Loucy (cell line): ENCODE measurements around the gene C19orf25.

ENCODE experiments used
- H2AFZ ChIP-seq: fragments of 200-600 bp; sonication (generic); 2 replicates; pipeline ENCODE4 v1.6.0; 2016; ENCODE audit warnings: antibody characterized with exemption, mild to moderate bottlenecking, low read length, moderate library complexity
- H3F3A ChIP-seq: fragments of 200-600 bp; 2 replicates; pipeline ENCODE4 v1.6.0; 2016; ENCODE audit warnings: antibody characterized with exemption, low read depth, mild to moderate bottlenecking
- H3K27me3 ChIP-seq: fragments of 200-600 bp; sonication (generic); 2 replicates; pipeline ENCODE4 v1.6.1; 2014; ENCODE audit warnings: low read length, mild to moderate bottlenecking; ENCODE audit not compliant: insufficient read depth, poor library complexity, severe bottlenecking
- H3K36me3 ChIP-seq: fragments of 200-600 bp; sonication (generic); 2 replicates; pipeline ENCODE4 v1.6.1; 2016; ENCODE audit warnings: low read length; ENCODE audit not compliant: insufficient read depth
- H3K4me1 ChIP-seq: fragments of 200-600 bp; sonication (generic); 2 replicates; pipeline ENCODE4 v1.5.1; 2014; ENCODE audit warnings: low read length, mild to moderate bottlenecking; ENCODE audit not compliant: insufficient read depth, poor library complexity, severe bottlenecking
- H3K4me2 ChIP-seq: fragments of 200-600 bp; sonication (generic); 2 replicates; pipeline ENCODE4 v1.6.0; 2014; ENCODE audit warnings: antibody characterized with exemption, low read length, low read depth, mild to moderate bottlenecking; ENCODE audit not compliant: poor library complexity, severe bottlenecking
- H3K4me3 ChIP-seq: fragments of 200-600 bp; sonication (generic); 2 replicates; pipeline ENCODE4 v1.5.1; 2014; ENCODE audit warnings: low read length, mild to moderate bottlenecking, mixed read lengths; ENCODE audit not compliant: poor library complexity, severe bottlenecking
- H3K79me2 ChIP-seq: fragments of 200-600 bp; sonication (generic); 2 replicates; pipeline ENCODE4 v1.6.1; 2014; ENCODE audit warnings: low read length; ENCODE audit not compliant: insufficient read depth
- H3K9ac ChIP-seq: fragments of 200-600 bp; sonication (generic); 2 replicates; pipeline ENCODE4 v1.6.0; 2014; ENCODE audit warnings: mild to moderate bottlenecking, low read depth, low read length, moderate library complexity; ENCODE audit not compliant: poor library complexity, severe bottlenecking
- H3K9me2 ChIP-seq: fragments of 200-600 bp; sonication (generic); replicated peaks from 2 replicates; pipeline ENCODE4 v1.6.1; 2016; ENCODE audit warnings: low read depth, low read length, mixed read lengths
- H3K9me3 ChIP-seq: fragments of 200-600 bp; sonication (generic); 2 replicates; pipeline ENCODE4 v1.6.1; 2014; ENCODE audit warnings: mild to moderate bottlenecking, antibody characterized with exemption, low read length, low read depth; ENCODE audit not compliant: insufficient read depth
- H4K20me1 ChIP-seq: fragments of 200-600 bp; sonication (generic); 2 replicates; pipeline ENCODE4 v1.6.0; 2014; ENCODE audit warnings: antibody characterized with exemption, low read length, mild to moderate bottlenecking; ENCODE audit not compliant: insufficient read depth, poor library complexity, severe bottlenecking
- EZH2phosphoT487 ChIP-seq: fragments of 200-600 bp; IDR thresholded peaks from 2 replicates; pipeline ENCODE4 v1.6.1; 2018; ENCODE audit warnings: antibody characterized with exemption, mild to moderate bottlenecking, moderate library complexity, borderline replicate concordance
- TF ChIP-seq, protein P1 (sequence below): fragments of 200-600 bp; sonication (generic); conservative IDR thresholded peaks from 2 replicates; pipeline ENCODE4 v1.5.1; 2014; ENCODE audit warnings: mild to moderate bottlenecking, antibody characterized with exemption, low read length

C19orf25 gene

DNA sequence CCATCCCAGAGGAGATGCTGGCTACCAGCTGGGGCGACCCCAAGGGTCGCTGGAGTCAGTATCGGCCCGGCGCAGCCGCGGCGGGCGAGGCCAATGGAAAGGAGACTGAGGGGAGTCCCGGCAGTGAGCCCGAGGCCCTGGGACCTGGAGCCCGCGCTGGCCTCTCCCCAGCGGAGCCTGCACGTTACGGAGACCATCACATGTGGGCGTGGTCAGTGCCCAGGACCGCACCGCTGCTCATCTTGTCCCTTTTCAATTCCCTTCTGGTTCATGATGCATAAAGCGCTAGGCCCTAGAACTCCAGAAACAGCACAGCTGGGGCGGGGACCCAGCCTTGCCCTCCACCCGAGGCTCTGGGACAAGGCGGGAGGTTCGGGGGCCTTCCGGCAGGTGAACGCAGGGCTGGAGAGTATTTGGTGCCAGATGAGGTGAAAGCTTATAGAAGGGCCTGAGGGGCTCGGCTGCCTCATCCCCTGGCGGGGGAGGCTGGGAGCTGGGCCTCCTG is 8.0 kb downstream of the C19orf25 start:
- no peaks in the 10 kb centered on the region for H3K9me3 ChIP-seq
- no peak overlapping the region for H3K9ac ChIP-seq
- H3K9me2 ChIP-seq, result no peaks in the 10 kb centered on the region
- no peaks in the 10 kb centered on the region for H3K4me1 ChIP-seq
- no peaks in the 10 kb centered on the region for H3K36me3 ChIP-seq
- H3K4me2 ChIP-seq, result peak overlapping the region; percentile 49
- no peaks in the 10 kb centered on the region for H3K27me3 ChIP-seq
- TF ChIP-seq EZH2phosphoT487, result no peak
- TF ChIP-seq, protein P1, sequence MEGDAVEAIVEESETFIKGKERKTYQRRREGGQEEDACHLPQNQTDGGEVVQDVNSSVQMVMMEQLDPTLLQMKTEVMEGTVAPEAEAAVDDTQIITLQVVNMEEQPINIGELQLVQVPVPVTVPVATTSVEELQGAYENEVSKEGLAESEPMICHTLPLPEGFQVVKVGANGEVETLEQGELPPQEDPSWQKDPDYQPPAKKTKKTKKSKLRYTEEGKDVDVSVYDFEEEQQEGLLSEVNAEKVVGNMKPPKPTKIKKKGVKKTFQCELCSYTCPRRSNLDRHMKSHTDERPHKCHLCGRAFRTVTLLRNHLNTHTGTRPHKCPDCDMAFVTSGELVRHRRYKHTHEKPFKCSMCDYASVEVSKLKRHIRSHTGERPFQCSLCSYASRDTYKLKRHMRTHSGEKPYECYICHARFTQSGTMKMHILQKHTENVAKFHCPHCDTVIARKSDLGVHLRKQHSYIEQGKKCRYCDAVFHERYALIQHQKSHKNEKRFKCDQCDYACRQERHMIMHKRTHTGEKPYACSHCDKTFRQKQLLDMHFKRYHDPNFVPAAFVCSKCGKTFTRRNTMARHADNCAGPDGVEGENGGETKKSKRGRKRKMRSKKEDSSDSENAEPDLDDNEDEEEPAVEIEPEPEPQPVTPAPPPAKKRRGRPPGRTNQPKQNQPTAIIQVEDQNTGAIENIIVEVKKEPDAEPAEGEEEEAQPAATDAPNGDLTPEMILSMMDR, result no peak
- peaks cover 8% of the 10 kb centered on the region; the same call in 1 of the 2 replicates for H3K79me2 ChIP-seq
- H2AFZ ChIP-seq, result no peak overlapping the region
- no peaks in the 10 kb centered on the region for H3F3A ChIP-seq
- H3K4me3 ChIP-seq, result peak overlapping the region; percentile 3
- H4K20me1 ChIP-seq, result peaks cover 16% of the 10 kb centered on the region

DNA sequence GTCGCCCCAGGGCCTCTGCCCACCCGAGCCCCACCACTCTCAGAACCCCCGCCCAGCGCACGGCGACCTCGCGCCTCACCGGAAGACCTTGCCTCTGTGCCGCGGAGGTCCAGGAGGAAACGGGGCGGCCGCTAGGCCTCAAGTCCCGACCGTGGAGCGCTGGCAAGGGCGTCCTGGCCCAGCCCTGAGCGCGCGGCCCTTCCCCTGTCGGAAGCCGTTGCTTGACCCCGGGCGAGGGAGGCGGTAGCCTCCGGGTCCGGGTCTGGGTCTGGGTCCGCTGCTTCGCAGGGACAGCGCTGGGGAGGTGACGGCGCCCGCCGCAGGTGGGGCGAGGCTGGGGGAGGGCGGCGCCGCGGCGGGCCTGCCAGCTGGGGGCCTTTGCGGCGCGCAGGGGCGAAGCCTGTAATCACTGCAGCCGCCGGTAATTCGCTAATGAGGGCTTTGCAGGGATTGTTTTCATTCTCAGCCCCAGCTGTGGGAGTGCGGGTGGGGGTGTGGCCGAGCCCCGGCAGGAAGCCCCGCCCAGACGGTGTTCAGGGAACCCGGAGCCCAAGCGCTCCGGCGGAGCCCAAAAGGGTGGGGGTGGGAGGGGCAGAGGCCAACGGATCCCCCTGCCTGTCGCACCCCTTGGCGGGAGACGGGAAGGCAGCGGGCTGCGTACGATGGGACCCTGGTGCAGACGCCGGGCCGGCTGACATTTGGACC is 8.6 kb downstream of the C19orf25 start:
- peak overlapping the region; percentile 3 for H3K4me3 ChIP-seq
- H3F3A ChIP-seq, result no peaks in the 10 kb centered on the region
- H3K4me1 ChIP-seq, result no peaks in the 10 kb centered on the region
- peaks cover 3% of the 10 kb centered on the region; the same call in 1 of the 2 replicates for H3K79me2 ChIP-seq
- no peaks in the 10 kb centered on the region for H3K9me3 ChIP-seq
- H3K27me3 ChIP-seq, result no peaks in the 10 kb centered on the region
- no peak overlapping the region for H2AFZ ChIP-seq
- H3K9me2 ChIP-seq, result no peaks in the 10 kb centered on the region
- no peaks in the 10 kb centered on the region for H3K36me3 ChIP-seq
- TF ChIP-seq, protein P1, result no peak
- TF ChIP-seq EZH2phosphoT487, result no peak
- H3K4me2 ChIP-seq, result peak overlapping the region; percentile 49
- H3K9ac ChIP-seq, result no peak overlapping the region
- H4K20me1 ChIP-seq, result peaks cover 14% of the 10 kb centered on the region

DNA sequence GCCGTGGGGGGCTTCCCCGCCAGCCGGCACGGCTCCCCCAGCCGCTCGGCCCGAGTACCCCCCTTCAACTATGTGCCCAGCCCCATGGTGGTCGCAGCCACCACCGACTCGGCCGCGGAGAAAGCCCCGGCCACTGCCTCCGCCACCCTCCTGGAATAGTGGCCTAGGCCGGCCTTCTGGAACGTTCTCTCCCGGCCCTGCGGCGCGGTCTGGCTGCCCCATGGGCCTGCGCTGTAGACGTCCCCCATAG is 9.0 kb downstream of the C19orf25 start:
- Histone ChIP-seq H3K4me2 (no peak overlapping the region), H3K9me3 (no peaks in the 10 kb centered on the region), H3K4me1 (no peaks in the 10 kb centered on the region)

More for the DNA sequence above, 9.0 kb downstream of the C19orf25 start:
- Histone ChIP-seq H3K9ac (no peak overlapping the region), H4K20me1 (peaks cover 14% of the 10 kb centered on the region), H3K9me2 (no peaks in the 10 kb centered on the region), H3K27me3 (no peaks in the 10 kb centered on the region), H2AFZ (no peak overlapping the region), H3F3A (no peaks in the 10 kb centered on the region), H3K36me3 (no peaks in the 10 kb centered on the region), H3K79me2 (no peaks in the 10 kb centered on the region), H3K4me3 (no peak overlapping the region)
- TF ChIP-seq, protein P1, result no peak
- TF ChIP-seq EZH2phosphoT487, result no peak
